GM12874 (cell line): ENCODE measurements around the gene APC.

Experiments
- TF ChIP-seq, protein P1 (sequence below): IDR thresholded peaks from 2 replicates; pipeline ENCODE4 v1.5.1; 2011; ENCODE audit warnings: low read depth, mild to moderate bottlenecking, control low read depth, low read length, moderate library complexity; ENCODE audit not compliant: insufficient read depth

The APC gene

DNA sequence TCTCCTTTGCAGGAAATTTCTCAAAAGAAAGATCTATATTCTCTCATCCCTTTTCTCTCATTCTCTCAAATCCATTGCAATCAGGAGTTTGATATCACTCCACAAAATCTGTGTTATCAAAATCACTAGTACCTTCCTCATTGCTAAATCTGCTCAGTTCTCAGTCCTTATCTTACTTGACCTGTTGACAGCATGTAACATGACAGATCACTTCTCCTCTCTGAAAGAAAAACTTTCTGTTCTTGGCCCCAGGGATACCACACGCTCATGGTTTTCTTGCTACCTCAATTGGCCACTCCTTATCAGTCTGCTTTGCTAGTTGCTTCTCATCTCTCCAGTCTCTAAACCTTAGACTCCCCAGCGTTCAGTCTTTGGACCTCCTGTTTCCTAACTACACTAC lies 145.5 kb downstream of the APC start:
- TF ChIP-seq, protein P1, sequence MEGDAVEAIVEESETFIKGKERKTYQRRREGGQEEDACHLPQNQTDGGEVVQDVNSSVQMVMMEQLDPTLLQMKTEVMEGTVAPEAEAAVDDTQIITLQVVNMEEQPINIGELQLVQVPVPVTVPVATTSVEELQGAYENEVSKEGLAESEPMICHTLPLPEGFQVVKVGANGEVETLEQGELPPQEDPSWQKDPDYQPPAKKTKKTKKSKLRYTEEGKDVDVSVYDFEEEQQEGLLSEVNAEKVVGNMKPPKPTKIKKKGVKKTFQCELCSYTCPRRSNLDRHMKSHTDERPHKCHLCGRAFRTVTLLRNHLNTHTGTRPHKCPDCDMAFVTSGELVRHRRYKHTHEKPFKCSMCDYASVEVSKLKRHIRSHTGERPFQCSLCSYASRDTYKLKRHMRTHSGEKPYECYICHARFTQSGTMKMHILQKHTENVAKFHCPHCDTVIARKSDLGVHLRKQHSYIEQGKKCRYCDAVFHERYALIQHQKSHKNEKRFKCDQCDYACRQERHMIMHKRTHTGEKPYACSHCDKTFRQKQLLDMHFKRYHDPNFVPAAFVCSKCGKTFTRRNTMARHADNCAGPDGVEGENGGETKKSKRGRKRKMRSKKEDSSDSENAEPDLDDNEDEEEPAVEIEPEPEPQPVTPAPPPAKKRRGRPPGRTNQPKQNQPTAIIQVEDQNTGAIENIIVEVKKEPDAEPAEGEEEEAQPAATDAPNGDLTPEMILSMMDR, result no peak

DNA sequence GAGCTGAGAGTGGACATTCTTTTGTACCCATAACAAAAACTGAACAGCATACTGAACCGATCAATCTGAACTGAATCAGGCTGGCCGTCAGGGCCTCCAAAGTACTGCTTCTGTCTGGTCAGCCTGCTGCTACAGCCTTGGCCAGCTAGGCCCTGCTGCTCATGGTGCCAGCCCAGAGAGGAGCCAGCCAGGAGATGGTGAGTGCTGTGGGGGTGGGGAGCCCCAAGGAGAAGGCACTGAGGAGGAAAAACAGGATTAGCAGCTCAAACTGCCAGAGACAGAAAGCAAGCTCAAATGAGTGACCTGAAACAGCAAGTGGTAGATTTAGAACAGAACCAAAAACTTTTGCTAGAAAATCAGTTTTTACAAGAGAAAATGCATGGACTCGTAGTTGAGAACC lies 147.3 kb downstream of the APC start:
- TF ChIP-seq, protein P1, result no peak

DNA sequence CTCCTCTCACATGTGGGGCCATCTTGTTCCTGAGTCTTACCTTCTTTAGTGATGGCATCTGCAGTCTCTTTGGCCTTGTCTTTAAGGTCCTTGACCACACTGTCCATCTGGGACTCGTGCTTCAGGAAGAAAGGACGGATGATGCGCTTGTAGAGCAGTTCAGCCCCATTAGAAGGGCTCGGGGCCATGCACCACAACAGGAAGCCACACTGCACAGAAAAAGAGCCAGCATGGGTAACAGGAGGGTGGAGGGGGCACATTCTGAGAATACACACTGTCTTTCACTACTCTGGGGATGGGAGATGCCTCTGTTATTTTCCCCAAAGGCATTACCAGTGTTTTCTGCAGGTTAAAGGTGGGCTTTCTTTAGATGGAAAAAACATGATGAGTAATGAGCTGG lies 149.3 kb downstream of the APC start:
- TF ChIP-seq, protein P1, result no peak

GRCh38 chr5:112892776-112893175 lies 155.1 kb downstream of the APC start:
- TF ChIP-seq, protein P1, result no peak

GRCh38 chr5:112895682-112896081 lies 158.0 kb downstream of the APC start:
- TF ChIP-seq, protein P1, result no peak
